ENCODE measurements around the gene CIDEC.

CIDEC gene

GRCh38 chr3:9909221-9910013 is 29.4 kb upstream of the CIDEC start:
- Histone ChIP-seq H3K79me2 (ENCODE audit: insufficient read depth, low read length) (peaks cover 9% of the 10 kb centered on the region), H3K9ac (ENCODE audit: low read depth, low read length, poor library complexity, severe bottlenecking) (no peak overlapping the region), H3K9me2 (replicated peaks; ENCODE audit: low read depth, low read length) (no peaks in the 10 kb centered on the region), H2AFZ (ENCODE audit: low read length) (no peak overlapping the region), H3K36me3 (ENCODE audit: insufficient read depth, low read length) (peaks cover 30% of the 10 kb centered on the region; the same call in 1 of the 2 replicates), H3K4me1 (ENCODE audit: insufficient read depth, low read length, poor library complexity, severe bottlenecking) (peaks cover 11% of the 10 kb centered on the region), H3K27me3 (ENCODE audit: insufficient read depth, low read length, poor library complexity, severe bottlenecking) (no peaks in the 10 kb centered on the region), H4K20me1 (ENCODE audit: insufficient read depth, low read length, poor library complexity, severe bottlenecking) (no peaks in the 10 kb centered on the region), H3K4me3 (ENCODE audit: low read length, poor library complexity, severe bottlenecking) (no peak overlapping the region), H3K4me2 (ENCODE audit: low read depth, low read length, poor library complexity, severe bottlenecking) (no peak overlapping the region), H3K9me3 (ENCODE audit: insufficient read depth, low read depth, low read length) (no peaks in the 10 kb centered on the region), H3F3A (ENCODE audit: low read depth) (no peaks in the 10 kb centered on the region)
- TF ChIP-seq CTCF (conservative IDR thresholded peaks at IDR 0.05; ENCODE audit: low read length): no peak
- TF ChIP-seq EZH2phosphoT487 (IDR thresholded peaks at IDR 0.05; ENCODE audit: borderline replicate concordance): no peak

- Histone ChIP-seq H3K36me3 (ENCODE audit: insufficient read depth, low read length) (peaks cover 27% of the 10 kb centered on the region; the same call in 1 of the 2 replicates), H3K4me1 (ENCODE audit: insufficient read depth, low read length, poor library complexity, severe bottlenecking) (peaks cover 21% of the 10 kb centered on the region), H2AFZ (ENCODE audit: low read length) (no peak overlapping the region), H3K9me2 (replicated peaks; ENCODE audit: low read depth, low read length) (no peaks in the 10 kb centered on the region), H3K79me2 (ENCODE audit: insufficient read depth, low read length) (peaks cover 20% of the 10 kb centered on the region), H3K4me2 (ENCODE audit: low read depth, low read length, poor library complexity, severe bottlenecking) (no peak overlapping the region), H3K27me3 (ENCODE audit: insufficient read depth, low read length, poor library complexity, severe bottlenecking) (no peaks in the 10 kb centered on the region), H3K4me3 (ENCODE audit: low read length, poor library complexity, severe bottlenecking) (no peak overlapping the region), H4K20me1 (ENCODE audit: insufficient read depth, low read length, poor library complexity, severe bottlenecking) (no peaks in the 10 kb centered on the region), H3F3A (ENCODE audit: low read depth) (no peaks in the 10 kb centered on the region), H3K9ac (ENCODE audit: low read depth, low read length, poor library complexity, severe bottlenecking) (no peak overlapping the region), H3K9me3 (ENCODE audit: insufficient read depth, low read depth, low read length) (no peaks in the 10 kb centered on the region)
- TF ChIP-seq CTCF (conservative IDR thresholded peaks at IDR 0.05; ENCODE audit: low read length): no peak
- TF ChIP-seq EZH2phosphoT487 (IDR thresholded peaks at IDR 0.05; ENCODE audit: borderline replicate concordance): no peak
Measured at GRCh38 chr3:9908286-9908685, 28.2 kb upstream of the CIDEC start.

- Histone ChIP-seq H3F3A (ENCODE audit: low read depth) (no peaks in the 10 kb centered on the region), H3K36me3 (ENCODE audit: insufficient read depth, low read length) (peaks cover 23% of the 10 kb centered on the region; the same call in 1 of the 2 replicates), H3K27me3 (ENCODE audit: insufficient read depth, low read length, poor library complexity, severe bottlenecking) (no peaks in the 10 kb centered on the region), H2AFZ (ENCODE audit: low read length) (no peak overlapping the region), H3K4me3 (ENCODE audit: low read length, poor library complexity, severe bottlenecking) (no peak overlapping the region), H3K9me2 (replicated peaks; ENCODE audit: low read depth, low read length) (no peaks in the 10 kb centered on the region), H3K79me2 (ENCODE audit: insufficient read depth, low read length) (peaks cover 29% of the 10 kb centered on the region), H3K9me3 (ENCODE audit: insufficient read depth, low read depth, low read length) (no peaks in the 10 kb centered on the region), H3K9ac (ENCODE audit: low read depth, low read length, poor library complexity, severe bottlenecking) (no peak overlapping the region), H3K4me1 (ENCODE audit: insufficient read depth, low read length, poor library complexity, severe bottlenecking) (peaks cover 24% of the 10 kb centered on the region), H3K4me2 (ENCODE audit: low read depth, low read length, poor library complexity, severe bottlenecking) (no peak overlapping the region), H4K20me1 (ENCODE audit: insufficient read depth, low read length, poor library complexity, severe bottlenecking) (no peaks in the 10 kb centered on the region)
- TF ChIP-seq CTCF (conservative IDR thresholded peaks at IDR 0.05; ENCODE audit: low read length): no peak
Measured at GRCh38 chr3:9906480-9906879, 26.4 kb upstream of the CIDEC start.

All from Loucy (cell line).